ENCODE results near the gene GALR3.

The GALR3 gene

GRCh38 chr22:37806409-37807333 is 16.5 kb upstream of the GALR3 start:
- no peak for ATAC-seq (replicated peaks)
- Mint-ChIP-seq H3K36me3 (ENCODE audit: insufficient read depth) (peaks cover 3% of the 10 kb centered on the region), H3K4me3 (peak overlapping the region; percentile 70 to 74), H3K4me1 (ENCODE audit: low read depth in 2 of 2) (peaks cover 24 to 34% of the 10 kb centered on the region in 2 donors), H3K27me3 (peaks cover 33 to 71% of the 10 kb centered on the region in 2 donors), H3K9me3 (no peaks in the 10 kb centered on the region), H3K27ac (peak overlapping the region in 1 of 2 donors; percentile 32)
- DNase-seq: no peak

- Mint-ChIP-seq H3K4me1 (ENCODE audit: low read depth in 2 of 2) (peaks cover 23 to 30% of the 10 kb centered on the region in 2 donors), H3K4me3 (peak within 1 kb of the TSS; percentile 70 to 74), H3K9me3 (no peaks in the 10 kb centered on the region), H3K27ac (peak within 1 kb of the TSS in 1 of 2 donors; percentile 32), H3K27me3 (peaks cover 41 to 75% of the 10 kb centered on the region in 2 donors), H3K36me3 (ENCODE audit: insufficient read depth) (peaks cover 3% of the 10 kb centered on the region)
- peak; percentile 93 for ATAC-seq (replicated peaks)
- DNase-seq: peak; percentile 64 to 68 (median 67)
These were observed 15.5 kb upstream of the GALR3 start, which contains the start of gene GCAT for GRCh38 chr22:37807410-37808293. TSS of gene GCAT (plus strand) at chr22:37807934. CDS start at chr22:37807968, 34 bp downstream.

- Mint-ChIP-seq H3K27me3 (peaks cover 39 to 75% of the 10 kb centered on the region in 2 donors), H3K9me3 (no peaks in the 10 kb centered on the region), H3K36me3 (ENCODE audit: insufficient read depth) (peaks cover 3% of the 10 kb centered on the region), H3K27ac (no peak overlapping the region), H3K4me1 (ENCODE audit: low read depth in 2 of 2) (peaks cover 18 to 24% of the 10 kb centered on the region in 2 donors), H3K4me3 (peak overlapping the region; percentile 70 to 74)
- DNase-seq (no peak), ATAC-seq (replicated peaks) (no peak)
These were observed 14.9 kb upstream of the GALR3 start for GRCh38 chr22:37808294-37808657.

GRCh38 chr22:37809672-37810333 is 13.4 kb upstream of the GALR3 start:
- no peaks in the 10 kb centered on the region for H3K9me3 Mint-ChIP-seq
- peaks cover 28 to 74% of the 10 kb centered on the region in 2 donors for H3K27me3 Mint-ChIP-seq

GRCh38 chr22:37811867-37812266 is 11.3 kb upstream of the GALR3 start:
- no peak overlapping the region for H3K4me3 Mint-ChIP-seq
- peaks cover 6 to 9% of the 10 kb centered on the region in 2 donors for H3K4me1 Mint-ChIP-seq (ENCODE audit: low read depth in 2 of 2)
- ATAC-seq (replicated peaks) (no peak), DNase-seq (no peak)
- no peaks in the 10 kb centered on the region for H3K9me3 Mint-ChIP-seq
- no peak overlapping the region for H3K27ac Mint-ChIP-seq
- peaks cover 3% of the 10 kb centered on the region for H3K36me3 Mint-ChIP-seq (ENCODE audit: insufficient read depth)
- peaks cover 13 to 71% of the 10 kb centered on the region in 2 donors for H3K27me3 Mint-ChIP-seq

More at GRCh38 chr22:37809672-37810333, 13.4 kb upstream of the GALR3 start:
- H3K27ac Mint-ChIP-seq: no peak overlapping the region
- H3K4me3 Mint-ChIP-seq: peak overlapping the region in 1 of 2 donors; percentile 31
- no peak for ATAC-seq (replicated peaks)
- H3K4me1 Mint-ChIP-seq (ENCODE audit: low read depth in 2 of 2): peaks cover 11 to 19% of the 10 kb centered on the region in 2 donors
- H3K36me3 Mint-ChIP-seq (ENCODE audit: insufficient read depth): no peaks in the 10 kb centered on the region
- DNase-seq: no peak

GRCh38 chr22:37812869-37813678 is 10.1 kb upstream of the GALR3 start:
- H3K27ac Mint-ChIP-seq: no peak overlapping the region
- peaks cover 13 to 64% of the 10 kb centered on the region in 2 donors for H3K27me3 Mint-ChIP-seq
- H3K9me3 Mint-ChIP-seq: no peaks in the 10 kb centered on the region
- peaks cover 3 to 8% of the 10 kb centered on the region in 2 donors for H3K4me1 Mint-ChIP-seq (ENCODE audit: low read depth in 2 of 2)
- H3K4me3 Mint-ChIP-seq: no peak overlapping the region
- no peak for DNase-seq
- H3K36me3 Mint-ChIP-seq (ENCODE audit: insufficient read depth): peaks cover 3% of the 10 kb centered on the region
- ATAC-seq (replicated peaks): no peak

GRCh38 chr22:37815593-37815992 is 7.6 kb upstream of the GALR3 start:
- Mint-ChIP-seq H3K4me3 (no peak overlapping the region), H3K27ac (no peak overlapping the region), H3K9me3 (no peaks in the 10 kb centered on the region), H3K27me3 (peaks cover 20 to 60% of the 10 kb centered on the region in 2 donors), H3K36me3 (ENCODE audit: insufficient read depth) (peaks cover 3% of the 10 kb centered on the region), H3K4me1 (ENCODE audit: low read depth in 2 of 2) (peaks cover 0 to 10% of the 10 kb centered on the region in 2 donors)
- DNase-seq (no peak), ATAC-seq (replicated peaks) (no peak)

GRCh38 chr22:37816543-37817180 is 6.5 kb upstream of the GALR3 start:
- H3K9me3 Mint-ChIP-seq: no peaks in the 10 kb centered on the region
- H3K27ac Mint-ChIP-seq: no peak overlapping the region
- ATAC-seq (replicated peaks) (no peak), DNase-seq (no peak)
- H3K36me3 Mint-ChIP-seq (ENCODE audit: insufficient read depth): peaks cover 3% of the 10 kb centered on the region
- H3K4me1 Mint-ChIP-seq (ENCODE audit: low read depth in 2 of 2): peaks cover 0 to 10% of the 10 kb centered on the region in 2 donors
- H3K4me3 Mint-ChIP-seq: no peak overlapping the region
- H3K27me3 Mint-ChIP-seq: peaks cover 21 to 69% of the 10 kb centered on the region in 2 donors

GRCh38 chr22:37817705-37818408 is 5.3 kb upstream of the GALR3 start:
- ATAC-seq (replicated peaks) (peak; percentile 83), DNase-seq (peak; percentile 81 to 82 (median 81))
- Mint-ChIP-seq H3K4me1 (ENCODE audit: low read depth in 2 of 2) (peaks cover 0 to 10% of the 10 kb centered on the region in 2 donors), H3K27me3 (peaks cover 13 to 70% of the 10 kb centered on the region in 2 donors), H3K9me3 (no peaks in the 10 kb centered on the region), H3K4me3 (peak overlapping the region; percentile 44 to 62), H3K27ac (no peak overlapping the region), H3K36me3 (ENCODE audit: insufficient read depth) (peaks cover 3% of the 10 kb centered on the region)

- H3K4me1 Mint-ChIP-seq (ENCODE audit: low read depth in 2 of 2): peaks cover 0 to 10% of the 10 kb centered on the region in 2 donors
- H3K9me3 Mint-ChIP-seq: no peaks in the 10 kb centered on the region
- DNase-seq (peak; percentile 54 to 60 (median 54)), ATAC-seq (replicated peaks) (peak; percentile 76)
- peak overlapping the region; percentile 61 to 62 for H3K4me3 Mint-ChIP-seq
- H3K27ac Mint-ChIP-seq: peak overlapping the region in 1 of 2 donors; percentile 28
- H3K27me3 Mint-ChIP-seq: peaks cover 18 to 70% of the 10 kb centered on the region in 2 donors
- peaks cover 3% of the 10 kb centered on the region for H3K36me3 Mint-ChIP-seq (ENCODE audit: insufficient read depth)
These were observed 4.6 kb upstream of the GALR3 start for GRCh38 chr22:37818409-37819104.

- Mint-ChIP-seq H3K27me3 (peaks cover 19 to 71% of the 10 kb centered on the region in 2 donors), H3K4me3 (peak overlapping the region; percentile 61 to 62), H3K9me3 (no peaks in the 10 kb centered on the region), H3K27ac (peak overlapping the region in 1 of 2 donors; percentile 28), H3K4me1 (ENCODE audit: low read depth in 2 of 2) (peaks cover 0 to 10% of the 10 kb centered on the region in 2 donors), H3K36me3 (ENCODE audit: insufficient read depth) (peaks cover 3% of the 10 kb centered on the region)
- ATAC-seq (replicated peaks): no peak
- no peak for DNase-seq
These were observed 4.1 kb upstream of the GALR3 start for GRCh38 chr22:37819105-37819433.
